Transverse colon (tissue), 4 donors: ENCODE data around the gene ELOB.

Source experiments
- EP300 ChIP-seq: sonication (generic); formaldehyde crosslinking; IDR thresholded peaks from one replicate; pipeline ENCODE4 v1.6.1; 2017; ENCODE audit warnings: antibody characterized with exemption, low read depth
- POLR2A ChIP-seq: fragments of 450-650 bp; IDR thresholded peaks from one replicate; pipeline ENCODE4 v1.6.1; 2016; ENCODE audit warnings: antibody characterized with exemption, mild to moderate bottlenecking, moderate library complexity
- POLR2AphosphoS5 ChIP-seq, 3 donors: sonication (generic); formaldehyde crosslinking; IDR thresholded peaks; one replicate each; pipeline ENCODE4 v1.6.1; 2016; ENCODE audit warnings: antibody characterized with exemption in 3 of 3
- TF ChIP-seq, protein P1 (sequence below), 5 experiments: fragments of 200-600 bp in 3 of 5; fragments of 450-650 bp in 2 of 5; sonication (generic) in 3 of 5; IDR thresholded peaks; 1 replicate in 2 of 5; 2 replicates in 3 of 5; pipeline ENCODE4 v1.5.1; 2016 to 2017; ENCODE audit warnings: antibody characterized with exemption in 5 of 5, inconsistent platforms in 3 of 5, mild to moderate bottlenecking in 2 of 5, moderate library complexity in 1 of 5

DNA sequence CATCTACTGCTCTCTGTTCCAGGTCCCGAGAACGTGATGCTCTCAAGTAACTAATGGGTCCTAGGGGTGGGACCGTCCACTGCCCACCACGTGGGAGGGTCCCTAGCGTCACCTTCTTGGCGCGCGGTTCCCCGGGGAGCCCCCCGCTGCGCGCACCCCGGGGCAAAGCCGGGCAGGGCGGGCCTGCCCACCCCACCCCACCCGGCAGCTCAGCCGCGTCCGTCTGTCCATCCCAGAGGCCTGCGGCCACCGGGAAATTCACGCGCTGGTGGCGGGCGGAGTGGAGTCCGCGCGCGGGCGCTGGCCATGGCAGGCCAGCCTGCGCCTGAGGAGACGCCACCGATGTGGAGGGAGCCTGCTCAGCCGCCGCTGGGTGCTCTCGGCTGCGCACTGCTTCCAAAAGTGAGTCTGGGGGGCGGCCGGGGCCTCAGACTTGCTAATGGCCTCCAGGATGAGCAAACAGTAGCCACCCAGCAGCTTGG, 21.7 kb upstream of the ELOB start:
- TF ChIP-seq, protein P1, sequence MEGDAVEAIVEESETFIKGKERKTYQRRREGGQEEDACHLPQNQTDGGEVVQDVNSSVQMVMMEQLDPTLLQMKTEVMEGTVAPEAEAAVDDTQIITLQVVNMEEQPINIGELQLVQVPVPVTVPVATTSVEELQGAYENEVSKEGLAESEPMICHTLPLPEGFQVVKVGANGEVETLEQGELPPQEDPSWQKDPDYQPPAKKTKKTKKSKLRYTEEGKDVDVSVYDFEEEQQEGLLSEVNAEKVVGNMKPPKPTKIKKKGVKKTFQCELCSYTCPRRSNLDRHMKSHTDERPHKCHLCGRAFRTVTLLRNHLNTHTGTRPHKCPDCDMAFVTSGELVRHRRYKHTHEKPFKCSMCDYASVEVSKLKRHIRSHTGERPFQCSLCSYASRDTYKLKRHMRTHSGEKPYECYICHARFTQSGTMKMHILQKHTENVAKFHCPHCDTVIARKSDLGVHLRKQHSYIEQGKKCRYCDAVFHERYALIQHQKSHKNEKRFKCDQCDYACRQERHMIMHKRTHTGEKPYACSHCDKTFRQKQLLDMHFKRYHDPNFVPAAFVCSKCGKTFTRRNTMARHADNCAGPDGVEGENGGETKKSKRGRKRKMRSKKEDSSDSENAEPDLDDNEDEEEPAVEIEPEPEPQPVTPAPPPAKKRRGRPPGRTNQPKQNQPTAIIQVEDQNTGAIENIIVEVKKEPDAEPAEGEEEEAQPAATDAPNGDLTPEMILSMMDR (IDR thresholded peaks at IDR 0.05): no peak
- TF ChIP-seq POLR2AphosphoS5 (IDR thresholded peaks at IDR 0.05) (no peak), POLR2A (no peak), EP300 (no peak)
